GM19043 (cell line): ENCODE results near the gene SRSF9.

Source experiments
- ATAC-seq: cut with Tn5 transposase; IDR thresholded peaks from one replicate; pipeline ENCODE4 v1.9.1; 2021; ENCODE audit warnings: low read depth; ENCODE audit not compliant: unreplicated experiment

SRSF9 gene

DNA sequence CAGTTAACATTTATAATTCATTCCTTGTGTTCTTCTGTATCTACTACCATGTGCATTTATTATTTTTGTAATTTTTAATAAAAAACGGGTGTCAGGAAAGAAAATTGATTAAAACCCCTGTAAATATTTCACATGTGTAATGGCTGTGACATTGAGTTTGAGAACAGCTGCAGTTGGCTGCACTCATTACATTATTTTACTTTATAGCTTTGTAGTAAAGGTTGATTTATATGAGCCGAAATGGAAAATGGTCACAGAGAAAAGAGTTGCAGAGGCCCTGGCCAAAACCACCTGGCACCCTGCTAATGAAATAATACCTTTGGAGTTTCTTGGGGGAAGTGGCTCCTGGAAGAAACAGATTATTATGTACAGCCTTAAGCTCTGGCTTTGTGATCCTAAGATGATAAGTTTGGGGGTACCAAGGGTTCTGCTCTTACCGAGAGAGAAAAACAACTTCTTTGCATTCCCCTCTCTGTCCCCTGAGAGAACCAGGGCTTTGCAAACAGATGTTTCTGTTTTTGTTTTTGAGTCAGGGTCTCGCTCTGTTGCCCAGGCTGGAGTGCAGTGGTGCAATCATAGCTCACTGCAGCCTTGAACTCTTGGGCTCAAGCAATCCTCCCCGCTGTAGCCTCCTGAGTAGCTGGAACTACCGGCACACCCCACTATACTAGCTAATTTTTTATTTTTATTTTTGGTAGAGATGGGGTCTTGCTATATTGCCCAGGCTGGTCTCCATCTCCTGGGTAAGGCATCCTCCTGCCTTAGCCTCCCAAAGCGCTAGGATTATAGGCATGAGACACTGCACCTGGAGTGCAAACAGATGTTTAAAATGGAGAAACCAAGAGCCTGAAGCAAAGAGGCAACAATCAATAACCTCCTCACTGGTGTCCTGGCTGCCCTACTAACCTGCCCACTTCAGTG, 16.7 kb upstream of the SRSF9 start:
- no peak for ATAC-seq

DNA sequence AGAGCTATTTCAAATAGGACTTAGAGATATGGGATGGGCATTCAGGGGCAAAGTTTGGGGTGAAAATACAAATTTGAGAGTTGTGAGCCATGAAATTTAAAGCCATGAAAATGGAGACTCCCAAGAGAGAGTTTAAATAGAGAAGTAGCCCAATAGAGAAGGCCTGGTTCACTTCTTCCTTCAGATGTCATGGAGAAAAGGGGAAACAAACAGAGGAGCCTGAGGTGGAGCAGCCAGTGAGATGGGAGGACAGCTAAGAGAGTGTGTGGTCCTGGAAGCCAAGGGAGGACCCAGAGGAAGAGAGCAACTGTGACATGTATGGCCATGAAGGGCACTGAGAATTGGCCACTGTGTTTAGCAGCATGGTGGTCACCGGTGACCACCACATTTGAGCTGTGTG, 14.1 kb upstream of the SRSF9 start:
- no peak for ATAC-seq

DNA sequence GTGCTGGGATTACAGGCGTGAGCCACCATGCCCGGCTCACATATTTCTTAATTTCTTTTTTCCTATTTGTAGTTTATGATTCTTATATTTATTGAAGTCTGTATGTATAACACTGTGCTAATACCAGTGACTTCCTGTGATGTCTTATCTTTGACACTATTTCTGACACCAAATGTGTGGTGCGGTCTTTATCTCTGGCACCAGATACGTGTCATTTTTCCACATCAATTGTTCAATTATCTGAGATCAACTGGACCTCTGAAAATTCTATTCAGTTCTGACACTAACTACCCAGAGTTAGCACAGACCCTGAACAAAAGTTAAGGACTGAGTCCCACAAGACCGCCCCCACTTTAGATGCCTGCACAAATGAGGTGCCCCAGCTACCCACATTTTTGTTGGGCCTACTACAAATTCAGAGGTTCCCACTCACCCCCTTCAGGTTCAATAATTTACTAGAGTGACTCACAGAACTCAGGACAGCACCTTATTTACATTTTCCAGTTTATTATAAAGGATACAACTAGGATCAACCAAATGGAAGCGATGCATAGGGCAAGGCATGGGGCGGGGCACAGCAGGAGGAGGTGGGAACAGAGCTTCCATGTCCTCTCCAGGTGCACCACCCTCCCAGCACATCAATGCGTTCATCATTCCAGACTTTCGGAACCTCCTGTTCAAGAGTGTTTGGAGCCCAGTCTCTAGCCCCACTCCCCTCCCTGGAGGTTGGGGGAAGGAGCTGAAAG, 11.6 kb upstream of the SRSF9 start:
- ATAC-seq: no peak

DNA sequence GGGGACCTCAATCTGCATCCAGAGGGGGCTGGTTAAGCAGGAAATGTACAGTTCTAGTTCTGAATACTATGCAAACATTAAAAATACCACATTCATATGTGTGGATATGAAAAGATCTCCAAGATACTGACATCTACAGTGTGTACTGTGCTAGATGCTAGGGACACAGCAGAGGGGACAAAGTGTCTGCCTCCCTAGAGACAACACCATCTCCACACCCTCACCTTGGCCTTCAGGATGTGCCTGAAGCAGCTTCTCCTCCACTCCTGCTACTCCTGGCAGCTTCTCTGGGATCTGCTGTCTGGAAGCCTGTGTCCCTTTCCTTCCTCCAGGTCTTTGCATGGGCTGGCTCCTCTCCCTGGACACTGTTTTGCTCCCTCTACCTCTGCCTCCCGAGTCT, 10.7 kb upstream of the SRSF9 start:
- no peak for ATAC-seq

DNA sequence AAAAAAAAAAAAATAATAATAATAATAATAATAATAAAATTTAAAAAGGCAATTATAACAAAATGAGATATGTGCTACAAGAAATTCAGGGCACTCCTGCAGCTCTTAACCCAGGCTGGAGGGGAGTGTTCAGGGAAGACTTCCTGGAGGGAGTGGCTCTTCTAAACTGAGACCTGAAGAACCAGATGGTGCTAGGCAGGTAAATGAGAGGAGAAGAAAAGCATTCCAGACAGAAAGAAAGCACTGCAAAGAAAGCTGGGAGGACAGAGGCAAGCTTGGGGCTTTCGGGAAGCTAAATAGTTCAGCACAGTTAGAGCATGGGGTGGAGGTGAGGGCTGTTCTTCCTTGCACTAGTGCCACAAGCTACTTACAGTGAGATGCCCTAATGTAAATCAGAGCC, 9.9 kb upstream of the SRSF9 start:
- ATAC-seq: no peak

DNA sequence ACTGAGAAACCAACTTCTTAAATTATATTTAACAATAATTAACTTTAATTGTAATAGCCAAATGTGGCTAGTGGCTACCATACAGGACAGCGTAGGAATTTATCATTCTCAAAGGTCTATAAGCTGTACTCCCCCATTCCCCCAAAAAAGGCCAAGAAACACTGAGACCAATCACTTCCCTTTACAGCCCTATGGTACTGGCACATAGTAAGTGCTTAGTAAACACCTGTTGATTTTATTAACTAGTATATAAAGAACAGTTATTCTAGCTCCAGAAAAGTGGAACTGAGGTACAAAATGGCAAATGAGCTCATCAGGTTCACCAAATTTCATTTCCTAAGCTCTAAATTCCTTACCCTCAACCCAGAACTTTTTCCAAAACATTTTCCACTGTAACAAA, 6.1 kb upstream of the SRSF9 start:
- no peak for ATAC-seq

DNA sequence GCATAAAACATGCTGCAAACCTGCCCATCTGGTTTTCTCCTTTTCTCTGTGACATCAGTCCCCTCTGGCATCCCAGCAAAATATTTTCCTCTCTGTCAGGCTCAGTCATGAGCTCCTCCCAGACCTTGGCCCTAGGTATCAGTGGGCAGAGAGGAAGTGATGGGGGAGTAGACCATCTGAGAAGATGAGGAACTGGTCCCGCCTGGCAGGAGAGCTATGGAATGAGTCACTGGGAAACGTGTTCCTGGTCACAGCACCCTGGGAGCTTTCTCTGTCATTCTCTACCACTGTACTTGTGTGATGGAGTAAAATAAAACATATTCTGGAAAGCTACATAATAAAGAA, 5.0 kb upstream of the SRSF9 start:
- no peak for ATAC-seq

DNA sequence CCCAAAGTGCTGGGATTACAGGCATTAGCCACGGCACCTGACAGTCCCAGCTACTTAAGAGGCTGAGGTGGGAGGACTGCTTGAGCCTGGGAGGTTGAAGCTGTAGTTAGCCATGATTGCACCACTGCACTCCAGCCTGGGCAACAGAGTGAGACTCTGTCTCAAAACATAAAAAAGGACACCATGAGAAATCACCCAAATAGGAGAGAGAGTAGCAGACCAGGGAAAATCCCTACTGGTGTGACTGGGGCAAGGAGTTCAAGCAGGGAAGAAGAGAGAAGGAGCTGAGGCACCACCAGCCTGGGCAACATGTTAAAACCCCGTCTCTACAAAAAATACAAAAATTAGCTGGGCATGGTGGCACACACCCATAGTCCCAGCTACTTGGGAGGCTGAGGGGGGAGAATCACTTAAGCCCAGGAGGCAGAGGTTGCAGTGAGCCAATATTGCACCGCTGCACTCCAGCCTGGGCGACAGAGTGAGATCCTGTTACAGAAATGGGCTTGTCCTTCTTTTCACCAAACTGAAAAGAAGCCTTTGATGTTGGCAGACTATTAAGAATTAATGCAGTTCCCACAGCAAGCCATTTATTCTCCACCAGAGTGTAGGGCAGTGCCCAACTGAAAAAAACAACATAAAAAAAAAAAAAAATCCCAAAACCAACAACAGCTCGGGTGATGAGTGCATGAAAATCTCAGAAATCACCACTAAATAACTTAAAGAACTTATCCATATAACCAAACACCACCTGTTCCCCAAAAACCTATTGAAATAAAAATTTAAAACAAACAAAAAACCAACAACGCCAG, 4.5 kb upstream of the SRSF9 start:
- ATAC-seq: no peak

DNA sequence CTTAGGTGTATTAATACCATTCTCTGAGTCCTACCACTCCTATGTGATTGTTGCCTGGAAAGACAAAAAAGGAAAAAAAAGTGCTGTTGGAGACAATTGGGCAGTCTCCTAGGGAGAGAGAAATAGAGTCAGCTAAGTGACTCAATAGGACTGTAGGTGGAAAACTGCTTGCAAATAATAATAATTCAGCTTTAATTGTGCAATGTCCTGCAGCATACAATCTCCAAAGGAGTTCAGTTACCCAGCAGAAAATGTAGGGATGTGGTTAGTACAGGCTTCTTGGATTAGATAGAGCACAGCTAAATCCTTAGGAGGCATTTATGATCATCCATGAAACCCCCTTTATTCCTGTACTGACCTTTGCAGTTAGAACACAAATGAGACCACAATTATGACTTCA, 3.0 kb upstream of the SRSF9 start:
- no peak for ATAC-seq

DNA sequence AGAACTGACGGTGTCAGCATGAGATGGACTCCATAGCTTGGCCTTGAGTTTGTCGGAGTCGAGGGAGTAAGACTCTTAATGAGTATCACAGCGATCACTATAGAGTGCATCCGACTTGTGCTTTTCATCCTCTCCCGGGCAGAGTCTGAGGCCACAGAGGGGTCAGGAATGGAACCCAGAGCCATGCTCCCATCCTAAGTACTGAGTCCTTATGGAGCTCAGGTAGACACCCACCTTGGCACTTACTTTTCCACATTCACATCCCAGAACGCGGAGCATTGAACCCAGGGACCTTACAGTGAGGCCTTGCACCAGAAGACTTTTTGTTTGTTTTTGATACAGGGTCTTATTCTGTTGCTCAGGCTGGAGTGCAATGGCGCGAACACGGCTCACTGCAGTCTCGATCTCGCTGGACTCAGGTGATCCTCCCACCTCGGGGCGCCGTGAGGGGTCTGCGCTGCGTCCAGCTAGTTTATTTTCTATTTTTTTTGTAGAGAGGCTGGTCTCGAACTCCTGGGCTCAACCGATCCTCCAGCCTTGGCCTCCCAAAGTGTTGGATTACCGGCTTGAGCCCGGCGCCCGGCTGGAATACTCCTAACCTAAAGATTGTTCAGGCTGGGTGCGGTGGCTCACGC, 719 bp upstream of the SRSF9 start:
- peak; percentile 17 for ATAC-seq

DNA sequence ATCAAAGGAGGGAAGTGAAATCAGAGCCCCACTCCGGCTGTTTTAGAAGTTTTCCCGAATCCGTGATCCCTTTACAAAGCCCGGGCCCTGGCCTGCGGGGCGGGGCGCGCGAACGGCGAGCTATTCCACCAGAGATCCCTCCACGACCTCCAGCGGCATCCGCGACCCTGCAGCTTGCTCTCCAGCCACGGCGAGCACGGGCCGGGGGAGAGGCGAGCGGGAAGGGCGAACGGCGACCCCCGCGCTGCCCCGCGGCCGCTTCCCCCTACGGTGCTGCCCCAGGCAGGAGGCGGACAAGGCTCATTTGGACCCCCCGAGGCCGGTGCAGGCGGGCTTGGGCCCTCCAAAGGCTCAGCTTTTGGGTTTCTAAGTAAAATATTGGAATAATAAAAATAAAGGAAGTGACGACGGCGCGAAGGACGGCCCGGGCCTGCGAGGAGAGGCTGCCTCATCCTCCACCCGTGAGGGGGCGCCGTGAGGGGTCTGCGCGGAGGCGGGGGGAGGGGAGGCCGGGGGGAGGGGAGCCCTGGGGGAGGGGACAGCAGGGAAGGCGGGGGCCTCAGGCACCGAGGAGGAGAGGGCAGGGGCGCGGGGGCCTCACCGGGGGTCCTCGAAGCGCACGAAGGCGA, 613 bp downstream of the SRSF9 start:
- ATAC-seq: peak; percentile 17

DNA sequence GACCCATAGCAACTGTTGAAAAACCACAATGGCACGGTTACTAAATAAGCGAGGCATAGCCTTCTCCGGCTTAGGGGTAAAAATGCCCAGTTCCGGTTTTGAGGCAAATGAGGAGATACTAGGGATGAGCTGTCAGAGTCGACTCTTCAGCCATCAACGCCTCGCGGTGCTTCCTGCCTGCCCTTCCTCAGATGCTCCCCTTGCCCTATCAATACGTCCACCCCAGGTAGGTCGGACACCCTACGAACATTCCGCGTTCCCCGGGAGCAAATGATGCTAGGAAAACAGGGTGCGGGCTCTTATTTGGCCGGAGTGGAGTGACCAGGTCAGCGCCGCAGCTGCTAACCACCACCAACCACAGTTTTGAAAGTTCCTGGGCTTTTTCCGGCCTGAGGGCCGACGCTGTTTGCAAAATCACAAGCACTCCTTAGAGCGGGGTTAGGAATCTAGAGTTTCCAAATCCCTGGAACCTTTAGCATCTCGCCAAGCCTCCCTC, 1.2 kb downstream of the SRSF9 start:
- ATAC-seq: no peak

DNA sequence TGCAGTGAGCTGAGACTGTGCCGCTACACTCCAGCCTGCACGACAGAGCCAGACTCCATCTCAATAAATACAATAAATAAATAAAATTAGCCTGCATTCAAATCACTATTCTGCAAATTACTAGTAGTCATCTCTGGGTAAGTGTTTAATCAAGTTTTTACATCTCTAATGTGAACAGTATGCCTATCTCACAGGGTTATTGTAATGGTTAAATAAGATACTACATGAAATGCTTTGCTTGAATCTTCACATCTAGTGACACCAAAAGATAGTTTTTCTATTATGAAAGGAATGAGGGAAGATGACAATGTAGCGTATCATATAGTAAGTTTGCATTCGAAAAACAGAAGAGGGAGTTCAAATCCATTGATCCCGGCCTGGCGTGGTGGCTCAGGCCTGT, 2.1 kb downstream of the SRSF9 start:
- ATAC-seq: no peak

DNA sequence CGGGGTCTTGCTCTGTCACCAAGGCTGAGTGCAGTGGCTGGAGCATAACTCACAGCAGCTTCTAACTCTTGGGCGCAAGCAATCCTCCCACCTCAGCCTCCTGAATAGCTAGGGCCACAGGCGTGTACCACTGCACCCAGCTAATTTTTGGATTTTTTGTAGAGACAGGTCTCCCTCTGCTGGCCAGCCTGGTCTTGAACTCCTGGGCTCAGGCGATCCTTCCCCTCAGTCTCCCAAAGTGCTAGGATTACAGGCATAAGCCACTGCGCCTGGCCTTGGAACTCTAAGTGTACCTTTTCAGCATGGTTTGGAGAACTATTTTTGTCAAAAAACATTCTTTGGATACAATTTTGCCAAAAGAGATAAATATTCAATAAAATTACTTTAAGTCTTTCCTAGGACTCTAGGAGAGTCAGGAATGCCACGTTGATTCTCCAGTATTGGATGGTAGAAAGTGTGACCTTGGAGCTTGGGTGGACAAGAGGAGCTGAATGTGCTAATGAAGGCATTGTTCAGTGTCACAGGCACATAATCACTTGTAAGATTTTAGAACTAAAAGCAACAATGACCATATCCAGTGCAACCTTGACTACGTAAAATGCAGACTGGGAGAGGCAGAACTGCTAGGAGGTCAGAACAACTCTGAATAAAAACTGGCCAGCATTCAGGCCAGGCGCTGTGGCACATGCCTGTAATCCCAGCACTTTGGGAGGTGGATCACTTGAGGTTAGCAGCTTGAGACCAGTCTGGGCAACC, 2.8 kb downstream of the SRSF9 start:
- no peak for ATAC-seq

DNA sequence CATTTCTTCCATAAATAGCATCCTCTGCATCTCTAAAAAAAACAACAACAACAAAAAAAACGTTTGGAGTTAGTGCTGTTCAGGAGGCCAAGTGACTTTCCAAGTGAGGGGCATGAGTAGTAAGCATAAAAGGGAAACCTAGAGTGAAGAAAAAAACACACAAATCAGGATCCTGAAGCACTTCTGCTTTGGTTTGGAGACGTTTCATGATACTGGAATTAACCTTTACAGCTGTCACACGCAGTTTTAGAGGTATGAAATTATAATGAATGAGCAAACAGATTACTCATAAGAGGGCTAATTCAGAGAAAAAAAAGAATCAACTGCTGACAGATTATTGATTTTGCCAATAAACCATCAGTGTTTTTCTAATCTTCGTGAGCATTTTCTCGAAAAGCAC, 3.8 kb downstream of the SRSF9 start:
- ATAC-seq: no peak

DNA sequence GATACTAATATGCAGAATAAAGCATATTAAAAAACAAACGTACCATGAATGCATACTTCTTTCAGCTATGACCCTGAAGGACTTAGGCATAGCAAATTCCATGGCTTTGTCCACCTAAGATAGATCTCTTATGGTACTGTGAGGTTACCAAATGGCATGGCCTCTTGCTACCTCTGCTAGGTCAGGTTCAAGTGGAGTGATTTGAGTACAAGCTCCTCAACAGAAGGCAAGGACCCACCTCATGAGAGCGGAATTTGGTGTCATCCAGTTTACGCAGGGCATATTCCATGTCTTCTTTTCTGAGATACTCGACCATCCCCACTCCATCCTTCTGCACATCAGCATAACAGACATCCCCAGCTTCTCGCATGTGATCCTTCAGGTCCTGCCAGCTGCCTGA, 5.8 kb downstream of the SRSF9 start:
- no peak for ATAC-seq

DNA sequence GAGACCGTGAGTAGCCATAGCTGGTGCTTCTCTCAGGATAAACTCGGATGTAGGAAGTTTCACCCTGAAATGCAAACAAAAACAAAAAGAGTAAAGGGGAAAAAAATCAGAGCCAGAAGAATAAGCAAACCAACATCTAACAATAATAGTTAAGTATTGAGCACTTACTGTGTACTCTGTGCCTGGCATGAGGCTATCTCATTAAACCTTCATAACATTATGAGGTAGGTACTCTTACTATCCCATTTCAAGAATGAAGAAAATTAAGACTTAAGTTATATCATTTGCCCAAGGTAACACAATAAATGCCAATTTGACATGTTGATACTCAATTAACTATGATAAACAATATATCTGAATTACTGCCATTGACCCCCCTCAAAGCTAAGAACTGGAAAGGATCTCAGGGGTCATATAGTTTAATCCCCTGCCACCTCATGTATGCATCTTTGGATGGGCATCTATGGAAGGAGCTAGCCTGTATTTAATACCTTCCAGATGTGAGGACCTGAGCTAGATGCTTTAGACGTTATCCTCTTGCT, 7.4 kb downstream of the SRSF9 start:
- ATAC-seq: no peak

DNA sequence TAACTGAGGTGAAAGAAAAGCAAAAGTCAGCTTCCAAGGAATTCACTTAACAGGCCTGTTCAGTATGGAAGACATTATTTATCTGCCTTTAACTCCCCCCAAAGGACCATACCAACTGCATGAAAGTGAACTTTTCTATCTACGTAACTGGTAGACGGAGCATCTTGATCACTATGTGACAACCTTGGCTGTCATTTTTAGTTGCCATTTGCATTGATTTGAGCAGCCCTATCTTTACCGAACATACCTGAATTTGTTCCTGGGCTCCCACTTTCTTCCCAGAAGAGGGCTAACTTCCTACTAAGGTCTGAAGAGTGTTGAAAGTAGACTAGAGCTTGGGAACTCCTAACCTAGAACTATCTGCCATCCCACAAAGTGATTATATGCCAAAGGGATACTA, 9.4 kb downstream of the SRSF9 start:
- no peak for ATAC-seq

DNA sequence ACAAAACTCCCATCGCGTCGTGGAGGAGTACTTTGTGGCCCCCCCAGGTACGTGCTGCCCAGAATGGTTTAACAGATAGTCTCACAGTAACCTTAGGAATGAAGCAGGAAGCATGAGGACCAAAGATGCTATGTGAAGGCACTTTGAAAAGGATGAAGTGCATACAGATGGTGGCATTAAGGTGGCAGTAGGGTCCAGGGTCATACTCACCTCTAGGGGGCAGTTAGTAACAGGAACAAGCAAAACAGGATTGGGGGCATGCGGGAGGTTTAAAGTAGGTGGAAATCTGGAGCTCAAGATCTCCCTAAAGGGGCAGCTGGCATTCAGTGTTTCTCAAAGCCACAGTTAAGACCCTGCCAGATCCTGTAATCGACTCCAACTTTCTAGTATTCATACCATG, 12.4 kb downstream of the SRSF9 start:
- no peak for ATAC-seq
